ENCODE measurements around the gene SPARC.

The SPARC gene

DNA sequence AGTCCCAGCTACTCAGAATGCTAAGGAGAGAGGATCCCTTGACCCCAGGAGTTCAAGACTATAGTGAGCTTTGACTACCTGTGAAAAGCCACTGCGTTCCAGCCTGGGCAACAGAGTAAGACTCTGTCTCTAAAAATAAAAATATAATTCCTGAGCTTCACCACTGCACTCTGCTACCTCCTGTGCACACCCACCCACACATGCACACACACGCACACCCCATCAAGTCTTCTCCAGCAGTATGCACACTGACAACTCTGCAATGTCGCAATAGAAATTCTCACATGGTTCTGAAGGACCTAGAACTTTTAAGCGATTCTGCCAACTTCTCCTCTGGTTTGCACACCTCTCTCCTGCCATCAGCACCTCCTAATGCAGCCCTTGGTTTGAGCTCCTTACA is 48.1 kb downstream of the SPARC start:
- no peak for DNase-seq (ENCODE audit: low read depth in 1 of 2, low spot score in 1 of 2)
- Histone ChIP-seq H3K27me3 (ENCODE audit: insufficient read depth, poor library complexity, severe bottlenecking) (peaks cover 12% of the 10 kb centered on the region), H3K27ac (replicated peaks) (no peak overlapping the region), H3K4me3 (replicated peaks; ENCODE audit: insufficient read depth, low read length) (no peak overlapping the region)
- TF ChIP-seq CTCF (IDR thresholded peaks at IDR 0.05; ENCODE audit: insufficient read depth, low read length), result no peak
- TF ChIP-seq, protein P1, sequence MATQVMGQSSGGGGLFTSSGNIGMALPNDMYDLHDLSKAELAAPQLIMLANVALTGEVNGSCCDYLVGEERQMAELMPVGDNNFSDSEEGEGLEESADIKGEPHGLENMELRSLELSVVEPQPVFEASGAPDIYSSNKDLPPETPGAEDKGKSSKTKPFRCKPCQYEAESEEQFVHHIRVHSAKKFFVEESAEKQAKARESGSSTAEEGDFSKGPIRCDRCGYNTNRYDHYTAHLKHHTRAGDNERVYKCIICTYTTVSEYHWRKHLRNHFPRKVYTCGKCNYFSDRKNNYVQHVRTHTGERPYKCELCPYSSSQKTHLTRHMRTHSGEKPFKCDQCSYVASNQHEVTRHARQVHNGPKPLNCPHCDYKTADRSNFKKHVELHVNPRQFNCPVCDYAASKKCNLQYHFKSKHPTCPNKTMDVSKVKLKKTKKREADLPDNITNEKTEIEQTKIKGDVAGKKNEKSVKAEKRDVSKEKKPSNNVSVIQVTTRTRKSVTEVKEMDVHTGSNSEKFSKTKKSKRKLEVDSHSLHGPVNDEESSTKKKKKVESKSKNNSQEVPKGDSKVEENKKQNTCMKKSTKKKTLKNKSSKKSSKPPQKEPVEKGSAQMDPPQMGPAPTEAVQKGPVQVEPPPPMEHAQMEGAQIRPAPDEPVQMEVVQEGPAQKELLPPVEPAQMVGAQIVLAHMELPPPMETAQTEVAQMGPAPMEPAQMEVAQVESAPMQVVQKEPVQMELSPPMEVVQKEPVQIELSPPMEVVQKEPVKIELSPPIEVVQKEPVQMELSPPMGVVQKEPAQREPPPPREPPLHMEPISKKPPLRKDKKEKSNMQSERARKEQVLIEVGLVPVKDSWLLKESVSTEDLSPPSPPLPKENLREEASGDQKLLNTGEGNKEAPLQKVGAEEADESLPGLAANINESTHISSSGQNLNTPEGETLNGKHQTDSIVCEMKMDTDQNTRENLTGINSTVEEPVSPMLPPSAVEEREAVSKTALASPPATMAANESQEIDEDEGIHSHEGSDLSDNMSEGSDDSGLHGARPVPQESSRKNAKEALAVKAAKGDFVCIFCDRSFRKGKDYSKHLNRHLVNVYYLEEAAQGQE (IDR thresholded peaks at IDR 0.05; ENCODE audit: insufficient replicate concordance, low read depth), result no peak
- no peak for TF ChIP-seq SPI1 (IDR thresholded peaks at IDR 0.05; ENCODE audit: borderline replicate concordance, low read depth)

- H3K27me3 ChIP-seq (ENCODE audit: insufficient read depth, poor library complexity, severe bottlenecking), result peaks cover 9% of the 10 kb centered on the region
- DNase-seq (ENCODE audit: low read depth in 1 of 2, low spot score in 1 of 2), result no peak
- H3K27ac ChIP-seq (replicated peaks), result no peak overlapping the region
- TF ChIP-seq GABPA (IDR thresholded peaks at IDR 0.05; ENCODE audit: low read depth), result no peak
- no peak overlapping the region for H3K4me3 ChIP-seq (replicated peaks; ENCODE audit: insufficient read depth, low read length)
These were observed 49.0 kb downstream of the SPARC start for GRCh38 chr5:151637676-151638075.

- Histone ChIP-seq H3K4me3 (replicated peaks; ENCODE audit: insufficient read depth, low read length) (no peak overlapping the region), H3K27me3 (ENCODE audit: insufficient read depth, poor library complexity, severe bottlenecking) (peaks cover 11% of the 10 kb centered on the region), H3K27ac (replicated peaks) (no peak overlapping the region)
- no peak for DNase-seq (ENCODE audit: low read depth in 1 of 2, low spot score in 1 of 2)
- TF ChIP-seq POLR2AphosphoS5 (IDR thresholded peaks at IDR 0.05; ENCODE audit: low read depth), result no peak
- TF ChIP-seq CTCF (IDR thresholded peaks at IDR 0.05; ENCODE audit: insufficient read depth, low read length), result no peak
- no peak for TF ChIP-seq SPI1 (IDR thresholded peaks at IDR 0.05; ENCODE audit: borderline replicate concordance, low read depth)
- TF ChIP-seq, protein P1 (IDR thresholded peaks at IDR 0.05; ENCODE audit: insufficient replicate concordance, low read depth), result no peak
- TF ChIP-seq GABPA (IDR thresholded peaks at IDR 0.05; ENCODE audit: low read depth), result no peak
These were observed 52.8 kb downstream of the SPARC start for GRCh38 chr5:151633892-151634291.

DNA sequence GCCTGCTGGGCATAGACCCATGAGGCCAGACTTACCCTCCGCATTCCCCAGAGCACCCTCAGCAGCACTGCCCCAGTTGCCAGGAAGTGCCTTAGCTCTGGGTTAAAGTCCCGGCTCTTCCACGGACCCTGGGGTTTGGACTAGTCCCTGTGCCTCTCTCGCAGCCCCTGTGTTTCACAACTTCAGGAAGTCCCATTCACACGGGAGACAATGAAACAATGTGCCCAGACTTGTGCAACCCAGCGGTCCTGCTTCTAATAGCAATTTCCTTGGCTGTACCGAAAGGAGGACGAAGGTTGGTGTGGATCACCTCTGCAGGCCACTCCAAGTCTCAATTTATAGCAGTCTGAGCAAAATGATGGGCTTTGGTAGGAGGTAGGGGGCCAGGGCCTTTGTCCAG is 53.8 kb downstream of the SPARC start:
- DNase-seq (ENCODE audit: low read depth in 1 of 2, low spot score in 1 of 2), result no peak
- Histone ChIP-seq H3K27me3 (ENCODE audit: insufficient read depth, poor library complexity, severe bottlenecking) (peaks cover 11% of the 10 kb centered on the region), H3K27ac (replicated peaks) (no peak overlapping the region), H3K4me3 (replicated peaks; ENCODE audit: insufficient read depth, low read length) (no peak overlapping the region)
- TF ChIP-seq CTCF (IDR thresholded peaks at IDR 0.05; ENCODE audit: insufficient read depth, low read length) (no peak), SPI1 (IDR thresholded peaks at IDR 0.05; ENCODE audit: borderline replicate concordance, low read depth) (no peak), GABPA (IDR thresholded peaks at IDR 0.05; ENCODE audit: low read depth) (no peak), POLR2AphosphoS5 (IDR thresholded peaks at IDR 0.05; ENCODE audit: low read depth) (no peak)
- TF ChIP-seq, protein P1 (IDR thresholded peaks at IDR 0.05; ENCODE audit: insufficient replicate concordance, low read depth), result no peak

All from HL-60 (cell line).